ENCODE measurements around the gene PLA2G2F. TPM values are rescaled to one million over a fixed set of nuclear protein-coding genes. Genes with fewer than 3 reads are reported as not detected.

Gene PLA2G2F
- total and polyA plus RNA-seq, 8 donors, result not detected

GRCh38 chr1:20174937-20175666, 36.0 kb downstream of the PLA2G2F start:
- H3K9me3 ChIP-seq, result no peaks in the 10 kb centered on the region
- FAIRE-seq (no peak), ATAC-seq (peak in 2 of 4 donors; percentile 48 to 60), DNase-seq (peak in 1 of 6 donors; percentile 31)
- TF ChIP-seq CTCF (IDR thresholded peaks at IDR 0.05), result no peak
- no peaks in the 10 kb centered on the region for H3K36me3 ChIP-seq
- intact Hi-C loops (cut with DNase I), result no loop called here
- 61 to 64% methylated on average over 9 of the region's 9 CpGs for WGBS, 2 donors
- H3K4me3 ChIP-seq, result no peak overlapping the region
- H3K4me1 ChIP-seq, result no peaks in the 10 kb centered on the region
- no peaks in the 10 kb centered on the region for H3K27me3 ChIP-seq
- no peak overlapping the region for H3K27ac ChIP-seq

- ATAC-seq (peak in 3 of 4 donors; percentile 14 to 46 (median 17)), FAIRE-seq (no peak), DNase-seq (peak in 1 of 6 donors; percentile 21)
- no peaks in the 10 kb centered on the region for H3K4me1 ChIP-seq
- intact Hi-C loops (cut with DNase I), result no loop called here
- H3K27me3 ChIP-seq, result no peaks in the 10 kb centered on the region
- H3K4me3 ChIP-seq, result no peak overlapping the region
- H3K36me3 ChIP-seq, result no peaks in the 10 kb centered on the region
- H3K27ac ChIP-seq, result no peak overlapping the region
- 80 to 82% methylated on average over 13 of the region's 13 CpGs for WGBS, 2 donors
- no peaks in the 10 kb centered on the region for H3K9me3 ChIP-seq
- no peak for TF ChIP-seq CTCF (IDR thresholded peaks at IDR 0.05)
These were observed 39.7 kb downstream of the PLA2G2F start for GRCh38 chr1:20178634-20179370.

GRCh38 chr1:20179371-20180128, 40.4 kb downstream of the PLA2G2F start:
- TF ChIP-seq CTCF (IDR thresholded peaks at IDR 0.05), result no peak
- intact Hi-C loops (cut with DNase I), result no loop called here
- Histone ChIP-seq H3K27ac (no peak overlapping the region), H3K9me3 (no peaks in the 10 kb centered on the region), H3K36me3 (no peaks in the 10 kb centered on the region), H3K4me1 (no peaks in the 10 kb centered on the region), H3K4me3 (no peak overlapping the region), H3K27me3 (no peaks in the 10 kb centered on the region)
- WGBS, 2 donors, result 79 to 81% methylated on average over 2 of the region's 2 CpGs
- no peak for ATAC-seq
- FAIRE-seq, result no peak
- DNase-seq, result no peak

- FAIRE-seq (no peak), ATAC-seq (no peak), DNase-seq (no peak)
- no peaks in the 10 kb centered on the region for H3K4me1 ChIP-seq
- H3K27ac ChIP-seq, result no peak overlapping the region
- H3K27me3 ChIP-seq, result no peaks in the 10 kb centered on the region
- no peaks in the 10 kb centered on the region for H3K9me3 ChIP-seq
- WGBS, 2 donors, result 46 to 53% methylated on average over 6 of the region's 6 CpGs
- intact Hi-C loops (cut with DNase I), result no loop called here
- H3K4me3 ChIP-seq, result no peak overlapping the region
- H3K36me3 ChIP-seq, result no peaks in the 10 kb centered on the region
- no peak for TF ChIP-seq CTCF (IDR thresholded peaks at IDR 0.05)
These were observed 41.2 kb downstream of the PLA2G2F start for GRCh38 chr1:20180129-20180843.
